HCT116 (cell line): ENCODE measurements around the gene ATXN2. TPM values are rescaled to one million over a fixed set of nuclear protein-coding genes. Genes with fewer than 3 reads are reported as not detected.

Experiments
- ATAC-seq: fragments of 200-7000 bp; cut with Tn5 transposase; 2 replicates; pipeline ENCODE4 v1.9.1; 2020; ENCODE audit warnings: mild to moderate bottlenecking, moderate library complexity
- BruUV-seq: library from RNA; stranded (reverse); fragments of 400-500 nt; replicated peaks from 2 replicates; lab custom pipeline; 2021; lab: Mats Ljungman, UMichigan
- CTCF ChIA-PET: fragments of 300-600 bp; sonication (Branson Sonifier 250); formaldehyde crosslinking; loops from one replicate; lab custom pipeline; 2021; ENCODE audit warnings: antibody characterized with exemption; lab: Charles Lee
- POLR2A ChIA-PET: fragments of 300-600, 350-600 bp; sonication (Branson Sonifier 250); formaldehyde crosslinking; loops from one replicate; lab custom pipeline; 2021; ENCODE audit warnings: antibody characterized with exemption; lab: Charles Lee
- RAD21 ChIA-PET, 2 experiments: fragments of 300-600 bp; sonication (Branson Sonifier 250); formaldehyde crosslinking; loops; one replicate each; lab custom pipeline; 2023; ENCODE audit warnings: low total read pairs in 2 of 2; ENCODE audit not compliant: uncharacterized antibody in 2 of 2, unreplicated experiment in 2 of 2, low non-redundant PET in 1 of 2; lab: Charles Lee
- DNase-seq: peaks from one replicate; pipeline ENCODE4 v3.0.0-alpha.2; 2010; ENCODE audit warnings: low read depth, low spot score
- H2AFZ ChIP-seq: fragments of 200-600 bp; shearing (Covaris generic), sonication (generic); 2 replicates; pipeline ENCODE4 v1.6.1; 2017; ENCODE audit warnings: low read depth, mixed run types, mixed read lengths, antibody characterized with exemption, low read length; ENCODE audit not compliant: poor library complexity, severe bottlenecking
- H3K27ac ChIP-seq: 2 replicates; pipeline ENCODE4 v1.5.1; 2012; ENCODE audit warnings: low read depth, low read length
- H3K27me3 ChIP-seq: fragments of 200-600 bp; sonication (generic); 2 replicates; pipeline ENCODE4 v1.6.1; 2016; ENCODE audit warnings: mixed run types, low read length, mixed read lengths; ENCODE audit not compliant: insufficient read depth
- H3K36me3 ChIP-seq, 2 experiments: fragments of 200-500 bp in 1 of 2; fragments of 200-600 bp in 1 of 2; sonication (Bioruptor generic) in 1 of 2; sonication (generic) in 1 of 2; 2 replicates each; pipeline versions ENCODE4 v1.5.1 to v1.6.1; 2014 to 2016; ENCODE audit warnings: low read length in 2 of 2, inconsistent platforms in 1 of 2, mixed read lengths in 1 of 2, mixed run types in 1 of 2; ENCODE audit not compliant: insufficient read depth in 2 of 2, control insufficient read depth in 1 of 2
- H3K4me1 ChIP-seq, 2 experiments: fragments of 200-600 bp in 1 of 2; sonication (generic) in 1 of 2; 2 replicates each; pipeline versions ENCODE4 v1.5.1 to v1.6.1; 2012 to 2017; ENCODE audit warnings: low read length in 2 of 2, inconsistent platforms in 1 of 2, mild to moderate bottlenecking in 1 of 2, mixed read lengths in 1 of 2, mixed run types in 1 of 2, moderate library complexity in 1 of 2; ENCODE audit not compliant: insufficient read depth in 2 of 2, control insufficient read depth in 1 of 2
- H3K4me2 ChIP-seq: fragments of 200-600 bp; sonication (generic); 2 replicates; pipeline ENCODE4 v1.6.1; 2017; ENCODE audit warnings: mixed run types, low read length, mixed read lengths
- H3K4me3 ChIP-seq, 2 experiments: fragments of 200-600 bp in 1 of 2; sonication (generic) in 1 of 2; replicated peaks in 1 of 2; 2 replicates each; pipeline ENCODE4 v1.5.1; 2011 to 2016; ENCODE audit warnings: low read length in 2 of 2, control low read depth in 1 of 2, low read depth in 1 of 2, mild to moderate bottlenecking in 1 of 2, mixed read lengths in 1 of 2, mixed run types in 1 of 2
- H3K79me2 ChIP-seq: fragments of 200-600 bp; sonication (generic); 2 replicates; pipeline ENCODE4 v1.6.1; 2017; ENCODE audit warnings: mild to moderate bottlenecking, mixed run types, low read length, moderate library complexity, mixed read lengths; ENCODE audit not compliant: insufficient read depth
- H3K9ac ChIP-seq: fragments of 200-600 bp; sonication (generic); 2 replicates; pipeline ENCODE4 v1.6.1; 2016; ENCODE audit warnings: low read length, mixed read lengths
- H3K9me2 ChIP-seq: fragments of 200-600 bp; sonication (generic), shearing (Covaris generic); 2 replicates; pipeline ENCODE4 v1.6.1; 2017; ENCODE audit warnings: mixed run types, mild to moderate bottlenecking, moderate library complexity; ENCODE audit not compliant: insufficient read depth
- H3K9me3 ChIP-seq, 2 experiments: fragments of 200-500 bp in 1 of 2; fragments of 200-600 bp in 1 of 2; sonication (Bioruptor generic) in 1 of 2; sonication (generic) in 1 of 2; 2 replicates each; pipeline ENCODE4 v1.6.1; 2014 to 2017; ENCODE audit warnings: low read length in 2 of 2, mixed read lengths in 2 of 2, inconsistent platforms in 1 of 2, low read depth in 1 of 2, mild to moderate bottlenecking in 1 of 2, mixed run types in 1 of 2, moderate library complexity in 1 of 2; ENCODE audit not compliant: control insufficient read depth in 1 of 2, insufficient read depth in 1 of 2
- H4K20me1 ChIP-seq: fragments of 200-600 bp; sonication (generic), shearing (Covaris generic); 2 replicates; pipeline ENCODE4 v1.6.1; 2017; ENCODE audit warnings: mixed run types, mild to moderate bottlenecking, moderate library complexity; ENCODE audit not compliant: insufficient read depth
- CBX3 ChIP-seq: IDR thresholded peaks from 2 replicates; pipeline ENCODE4 v1.6.1; 2012; ENCODE audit warnings: low read depth
- EGR1 ChIP-seq: IDR thresholded peaks from 2 replicates; pipeline ENCODE4 v1.6.1; 2012; ENCODE audit warnings: low read depth
- ELF1 ChIP-seq: IDR thresholded peaks from 2 replicates; pipeline ENCODE4 v1.6.1; 2012; ENCODE audit warnings: low read depth, borderline replicate concordance
- EZH2phosphoT487 ChIP-seq: fragments of 200-600 bp; IDR thresholded peaks from 2 replicates; pipeline ENCODE4 v1.6.1; 2018; ENCODE audit warnings: antibody characterized with exemption, borderline replicate concordance
- FOSL1 ChIP-seq: IDR thresholded peaks from 2 replicates; pipeline ENCODE4 v1.6.1; 2012; ENCODE audit warnings: low read depth
- JUND ChIP-seq: IDR thresholded peaks from 2 replicates; pipeline ENCODE4 v1.6.1; 2012
- POLR2A ChIP-seq: IDR thresholded peaks from 2 replicates; pipeline ENCODE4 v1.7.0; 2011; ENCODE audit warnings: borderline replicate concordance; ENCODE audit not compliant: insufficient read depth, insufficient read length; ENCODE audit errors: extremely low read depth
- POLR2AphosphoS5 ChIP-seq: IDR thresholded peaks from 2 replicates; pipeline ENCODE4 v1.6.1; 2011; ENCODE audit warnings: mild to moderate bottlenecking, low read depth, low read length, moderate library complexity
- SIN3A ChIP-seq: IDR thresholded peaks from 2 replicates; pipeline ENCODE4 v1.6.1; 2012; ENCODE audit warnings: low read depth
- SP1 ChIP-seq: IDR thresholded peaks from 2 replicates; pipeline ENCODE4 v1.6.1; 2012; ENCODE audit warnings: low read depth
- YY1 ChIP-seq: IDR thresholded peaks from 2 replicates; pipeline ENCODE4 v1.6.1; 2011; ENCODE audit warnings: low read length, low read depth, moderate library complexity, mild to moderate bottlenecking; ENCODE audit not compliant: insufficient replicate concordance; ENCODE audit errors: extremely low read depth
- ZNF274 ChIP-seq: fragments of 200-500 bp; sonication (Bioruptor generic); IDR thresholded peaks from 2 replicates; pipeline ENCODE4 v1.6.1; 2014; ENCODE audit warnings: mild to moderate bottlenecking, low read depth, low read length, inconsistent platforms
- intact Hi-C: fragments of 100-400 bp; cut with micrococcal nuclease; formaldehyde crosslinking; loops from 2 replicates; pipeline ENCODE4 v1.10.0; 2022
- total RNA-seq: library from RNA; stranded (reverse); gene quantifications from one replicate; pipeline ENCODE4 v1.2.1, GENCODE V29; 2021; ENCODE audit not compliant: unreplicated experiment
- TF ChIP-seq, protein P1 (sequence below): IDR thresholded peaks from 2 replicates; pipeline ENCODE4 v1.6.1; 2012
- TF ChIP-seq, protein P2 (sequence below): IDR thresholded peaks from 2 replicates; pipeline ENCODE4 v1.6.1; 2012
- TF ChIP-seq, protein P3 (sequence below): IDR thresholded peaks from 2 replicates; pipeline ENCODE4 v1.6.1; 2012; ENCODE audit warnings: low read depth

ATXN2 gene
- total RNA-seq, 1 experiment from 2014 or later: 72.7 TPM

DNA sequence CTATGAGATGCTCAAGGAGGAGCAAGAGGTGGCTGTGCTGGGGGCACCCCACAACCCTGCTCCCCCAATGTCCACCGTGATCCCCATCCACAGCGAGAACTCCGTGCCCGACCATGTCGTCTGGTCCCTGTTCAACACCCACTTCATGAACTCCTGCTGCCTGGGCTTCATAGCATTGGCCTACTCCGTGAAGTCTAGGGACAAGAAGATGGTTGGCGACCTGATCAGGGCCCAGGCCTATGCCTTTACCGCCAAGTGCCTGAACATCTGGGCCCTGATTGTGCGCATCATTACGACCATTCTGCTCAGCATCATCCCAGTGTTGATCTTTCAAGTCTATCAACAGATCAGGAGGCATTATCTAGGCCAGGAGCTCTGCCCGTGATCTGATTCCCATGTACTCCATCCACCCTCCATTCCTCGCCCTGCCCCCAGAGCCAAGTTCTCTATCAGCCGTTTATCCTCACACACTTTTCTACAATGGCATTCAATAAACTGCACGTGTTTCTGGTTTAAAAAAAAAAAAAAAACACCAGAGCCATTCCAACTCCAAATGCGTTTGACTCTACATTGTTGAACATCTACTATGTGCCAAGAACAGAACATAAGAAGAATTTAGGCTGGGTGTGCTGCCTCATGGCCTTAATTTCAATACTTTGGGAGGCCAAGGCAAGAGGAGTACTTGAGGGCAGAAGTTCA is 17.5 kb downstream of the ATXN2 start:
- Histone ChIP-seq H3K36me3 (no peaks in the 10 kb centered on the region), H3K79me2 (peaks cover 91% of the 10 kb centered on the region), H3K27ac (no peak overlapping the region), H3K9ac (no peak overlapping the region), H4K20me1 (0 out of 2 replicates have a peak, but pooled peaks cover 4% of the 10 kb centered on the region), H3K9me2 (no peaks in the 10 kb centered on the region), H3K4me3 (no peak overlapping the region), H3K4me1 (peaks cover 10 to 34% of the 10 kb centered on the region in 2 experiments), H3K4me2 (no peak overlapping the region), H2AFZ (no peak overlapping the region), H3K27me3 (no peaks in the 10 kb centered on the region), H3K9me3 (no peaks in the 10 kb centered on the region)
- ChIA-PET RAD21 (no interaction called here), POLR2A (no interaction called here), CTCF (no interaction called here)
- TF ChIP-seq JUND (no peak), ELF1 (no peak), ZNF274 (no peak)
- TF ChIP-seq, protein P1, sequence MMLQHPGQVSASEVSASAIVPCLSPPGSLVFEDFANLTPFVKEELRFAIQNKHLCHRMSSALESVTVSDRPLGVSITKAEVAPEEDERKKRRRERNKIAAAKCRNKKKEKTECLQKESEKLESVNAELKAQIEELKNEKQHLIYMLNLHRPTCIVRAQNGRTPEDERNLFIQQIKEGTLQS: no peak
- BruUV-seq: no TSS peak
- DNase-seq (no peak), ATAC-seq (no peak)
- intact Hi-C loops: no loop called here

GRCh38 chr12:111580737-111581136 is 18.4 kb downstream of the ATXN2 start:
- Histone ChIP-seq H3K36me3 (no peaks in the 10 kb centered on the region), H3K79me2 (peaks cover 90% of the 10 kb centered on the region), H3K4me2 (no peak overlapping the region), H2AFZ (no peak overlapping the region), H3K4me3 (no peak overlapping the region), H3K9ac (no peak overlapping the region), H3K27me3 (no peaks in the 10 kb centered on the region), H3K9me2 (no peaks in the 10 kb centered on the region), H3K9me3 (no peaks in the 10 kb centered on the region), H3K4me1 (peaks cover 10 to 34% of the 10 kb centered on the region in 2 experiments), H4K20me1 (0 out of 2 replicates have a peak, but pooled peaks cover 4% of the 10 kb centered on the region), H3K27ac (no peak overlapping the region)
- no peak for ATAC-seq
- no TSS peak for BruUV-seq
- POLR2A ChIA-PET: no interaction called here
- RAD21 ChIA-PET: interaction anchor here in 1 of 2 experiments (0.7 kb wide), 1 partner anchor 869 kb away, joined by 7 read pairs; no protein-coding TSS in a partner anchor
- CTCF ChIA-PET: no interaction called here
- DNase-seq: no peak
- intact Hi-C loops: no loop called here
- TF ChIP-seq SP1 (no peak), POLR2A (no peak), JUND (no peak), YY1 (no peak), ELF1 (no peak), EGR1 (no peak), FOSL1 (no peak), CBX3 (no peak), POLR2AphosphoS5 (no peak), EZH2phosphoT487 (no peak), SIN3A (no peak)
- TF ChIP-seq, protein P2, sequence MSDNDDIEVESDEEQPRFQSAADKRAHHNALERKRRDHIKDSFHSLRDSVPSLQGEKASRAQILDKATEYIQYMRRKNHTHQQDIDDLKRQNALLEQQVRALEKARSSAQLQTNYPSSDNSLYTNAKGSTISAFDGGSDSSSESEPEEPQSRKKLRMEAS: no peak
- TF ChIP-seq, protein P3, sequence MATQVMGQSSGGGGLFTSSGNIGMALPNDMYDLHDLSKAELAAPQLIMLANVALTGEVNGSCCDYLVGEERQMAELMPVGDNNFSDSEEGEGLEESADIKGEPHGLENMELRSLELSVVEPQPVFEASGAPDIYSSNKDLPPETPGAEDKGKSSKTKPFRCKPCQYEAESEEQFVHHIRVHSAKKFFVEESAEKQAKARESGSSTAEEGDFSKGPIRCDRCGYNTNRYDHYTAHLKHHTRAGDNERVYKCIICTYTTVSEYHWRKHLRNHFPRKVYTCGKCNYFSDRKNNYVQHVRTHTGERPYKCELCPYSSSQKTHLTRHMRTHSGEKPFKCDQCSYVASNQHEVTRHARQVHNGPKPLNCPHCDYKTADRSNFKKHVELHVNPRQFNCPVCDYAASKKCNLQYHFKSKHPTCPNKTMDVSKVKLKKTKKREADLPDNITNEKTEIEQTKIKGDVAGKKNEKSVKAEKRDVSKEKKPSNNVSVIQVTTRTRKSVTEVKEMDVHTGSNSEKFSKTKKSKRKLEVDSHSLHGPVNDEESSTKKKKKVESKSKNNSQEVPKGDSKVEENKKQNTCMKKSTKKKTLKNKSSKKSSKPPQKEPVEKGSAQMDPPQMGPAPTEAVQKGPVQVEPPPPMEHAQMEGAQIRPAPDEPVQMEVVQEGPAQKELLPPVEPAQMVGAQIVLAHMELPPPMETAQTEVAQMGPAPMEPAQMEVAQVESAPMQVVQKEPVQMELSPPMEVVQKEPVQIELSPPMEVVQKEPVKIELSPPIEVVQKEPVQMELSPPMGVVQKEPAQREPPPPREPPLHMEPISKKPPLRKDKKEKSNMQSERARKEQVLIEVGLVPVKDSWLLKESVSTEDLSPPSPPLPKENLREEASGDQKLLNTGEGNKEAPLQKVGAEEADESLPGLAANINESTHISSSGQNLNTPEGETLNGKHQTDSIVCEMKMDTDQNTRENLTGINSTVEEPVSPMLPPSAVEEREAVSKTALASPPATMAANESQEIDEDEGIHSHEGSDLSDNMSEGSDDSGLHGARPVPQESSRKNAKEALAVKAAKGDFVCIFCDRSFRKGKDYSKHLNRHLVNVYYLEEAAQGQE: no peak
- TF ChIP-seq, protein P1: no peak
